Large intestine (tissue), 3 donors: ENCODE measurements around the gene PRL. TPM values are rescaled to one million over a fixed set of nuclear protein-coding genes. Genes with fewer than 3 reads are reported as not detected.

Source experiments
- DNase-seq, 2 donors: peaks; one replicate each; pipeline versions ENCODE4 v3.0.0 to v3.0.0-alpha.2; 2013
- H3K27ac ChIP-seq: one replicate; pipeline ENCODE4 v1.5.1; 2013; ENCODE audit warnings: low read length
- H3K27me3 ChIP-seq: 2 replicates; pipeline ENCODE4 v1.6.1; 2013; ENCODE audit warnings: low read length; ENCODE audit not compliant: control insufficient read depth, insufficient read depth
- H3K36me3 ChIP-seq: 2 replicates; pipeline ENCODE4 v1.6.1; 2013; ENCODE audit warnings: low read length; ENCODE audit not compliant: control insufficient read depth, insufficient read depth
- H3K4me1 ChIP-seq: one replicate; pipeline ENCODE4 v1.6.1; 2013; ENCODE audit warnings: low read length; ENCODE audit not compliant: control insufficient read depth, insufficient read depth
- H3K4me3 ChIP-seq: one replicate; pipeline ENCODE4 v1.5.1; 2013; ENCODE audit warnings: low read length
- H3K9me3 ChIP-seq: one replicate; pipeline ENCODE4 v1.6.1; 2013; ENCODE audit warnings: mild to moderate bottlenecking, low read depth, low read length, moderate library complexity; ENCODE audit not compliant: control insufficient read depth
- WGBS: methylation state at CpG from one replicate; pipeline ENCODE4 v1.1.5; 2013; ENCODE audit warnings: low lambda C conversion rate; ENCODE audit not compliant: insufficient coverage; 5-methylcytosine and 5-hydroxymethylcytosine counted together
- polyA plus RNA-seq: library from polyadenylated mRNA; unstranded; fragments of 120-200 nt; gene quantifications from one replicate; pipeline ENCODE4 v1.2.1, GENCODE V29; 2013

Gene PRL
- polyA plus RNA-seq, 1 donor: 0.78 TPM

DNA sequence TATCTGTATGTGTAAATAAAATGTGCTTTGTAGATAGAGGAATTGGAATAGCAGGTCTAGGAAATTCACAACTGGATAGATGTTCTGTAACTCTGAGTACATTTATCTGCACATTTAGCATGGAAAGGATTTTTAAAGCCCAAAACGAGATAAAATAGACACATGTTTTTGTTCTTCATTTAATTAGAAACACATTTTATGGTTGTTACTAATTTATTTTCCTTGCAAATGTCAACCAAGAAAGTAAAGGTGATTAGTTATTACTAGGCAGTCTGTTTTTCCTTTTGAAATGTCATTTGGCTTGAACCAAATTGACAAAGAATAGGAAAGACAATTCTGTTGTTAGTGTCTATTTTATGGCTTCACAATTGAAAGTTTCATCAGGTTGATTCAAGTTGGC is 769 bp downstream of the PRL start:
- Histone ChIP-seq H3K27me3 (no peaks in the 10 kb centered on the region), H3K27ac (no peak overlapping the region), H3K36me3 (no peaks in the 10 kb centered on the region), H3K4me1 (no peaks in the 10 kb centered on the region), H3K4me3 (no peak overlapping the region), H3K9me3 (no peaks in the 10 kb centered on the region)
- 100% methylated on average over 1 of the region's 1 CpG for WGBS
- DNase-seq: no peak

DNA sequence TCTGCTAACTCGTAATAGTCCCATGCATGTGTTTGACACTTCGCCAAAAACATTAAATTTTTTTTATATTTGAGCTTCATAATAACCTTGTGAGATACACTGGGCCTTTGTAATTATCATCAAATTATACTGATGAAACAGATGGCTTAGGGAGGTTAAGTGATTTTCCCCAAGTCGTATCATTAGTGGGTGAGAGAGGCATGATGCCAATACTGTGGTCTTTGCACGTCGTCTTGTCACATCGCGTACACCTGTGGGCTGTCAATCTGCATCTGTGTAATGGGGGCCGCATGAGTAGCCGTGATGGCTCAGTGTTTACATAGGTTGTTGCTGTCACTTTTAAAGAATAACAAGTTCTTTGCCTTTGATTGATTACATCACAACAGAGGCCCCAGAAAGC is 1.7 kb downstream of the PRL start:
- DNase-seq: no peak
- Histone ChIP-seq H3K9me3 (no peaks in the 10 kb centered on the region), H3K27me3 (no peaks in the 10 kb centered on the region), H3K4me3 (no peak overlapping the region), H3K36me3 (no peaks in the 10 kb centered on the region), H3K27ac (no peak overlapping the region), H3K4me1 (no peaks in the 10 kb centered on the region)
- 95% methylated on average over 2 of the region's 9 CpGs for WGBS

- H3K36me3 ChIP-seq: no peaks in the 10 kb centered on the region
- no peaks in the 10 kb centered on the region for H3K9me3 ChIP-seq
- H3K4me1 ChIP-seq: no peaks in the 10 kb centered on the region
- no peak for DNase-seq
- no peak overlapping the region for H3K27ac ChIP-seq
- no peaks in the 10 kb centered on the region for H3K27me3 ChIP-seq
- no CpG with 5 or more reads among the region's 17 CpGs for WGBS
- H3K4me3 ChIP-seq: no peak overlapping the region
Measured at GRCh38 chr6:22294301-22294700, 2.5 kb downstream of the PRL start.

DNA sequence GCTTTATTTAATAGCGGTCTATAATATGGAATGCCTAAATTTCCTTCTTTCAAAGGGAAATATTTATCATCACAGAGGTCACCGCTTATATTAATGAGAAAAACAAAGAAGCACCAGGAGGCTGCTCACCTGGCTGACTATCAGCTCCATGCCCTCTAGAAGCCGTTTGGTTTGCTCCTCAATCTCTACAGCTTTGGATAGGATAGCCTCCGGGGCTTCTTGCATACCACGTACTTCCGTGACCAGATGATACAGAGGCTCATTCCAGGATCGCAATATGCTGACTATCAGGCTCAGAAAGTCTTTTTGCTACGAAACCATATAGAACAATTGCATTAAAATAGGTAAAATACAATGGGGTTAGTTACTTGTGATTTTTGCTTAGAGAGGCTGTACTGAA is 6.8 kb downstream of the PRL start:
- 93% methylated on average over 3 of the region's 8 CpGs for WGBS
- H3K27me3 ChIP-seq: no peaks in the 10 kb centered on the region
- no peaks in the 10 kb centered on the region for H3K9me3 ChIP-seq
- H3K36me3 ChIP-seq: no peaks in the 10 kb centered on the region
- no peak for DNase-seq
- no peaks in the 10 kb centered on the region for H3K4me1 ChIP-seq
- no peak overlapping the region for H3K4me3 ChIP-seq
- no peak overlapping the region for H3K27ac ChIP-seq

DNA sequence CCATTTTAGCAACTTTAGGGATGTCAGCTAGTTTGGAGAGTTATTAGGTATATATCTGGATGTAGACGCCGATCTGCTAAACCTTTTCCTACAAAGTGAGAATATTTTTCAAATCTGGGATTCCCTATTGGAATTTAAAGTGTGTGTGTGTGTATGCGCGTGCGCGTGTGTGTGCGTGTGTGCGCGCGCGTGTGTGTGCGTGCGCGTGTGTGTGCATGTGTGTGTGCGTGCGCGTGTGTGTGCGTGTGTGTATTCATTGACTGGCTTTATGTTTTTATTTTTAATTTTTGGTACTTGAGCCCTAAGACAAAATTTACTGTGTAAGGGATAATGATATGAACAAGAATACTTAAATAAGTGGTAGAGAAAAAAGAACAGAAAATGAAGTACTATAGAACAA is 8.1 kb downstream of the PRL start:
- H3K9me3 ChIP-seq: no peaks in the 10 kb centered on the region
- no peak for DNase-seq
- H3K4me3 ChIP-seq: no peak overlapping the region
- no peaks in the 10 kb centered on the region for H3K27me3 ChIP-seq
- no peak overlapping the region for H3K27ac ChIP-seq
- H3K4me1 ChIP-seq: no peaks in the 10 kb centered on the region
- no peaks in the 10 kb centered on the region for H3K36me3 ChIP-seq
- WGBS: 96% methylated on average over 9 of the region's 18 CpGs

DNA sequence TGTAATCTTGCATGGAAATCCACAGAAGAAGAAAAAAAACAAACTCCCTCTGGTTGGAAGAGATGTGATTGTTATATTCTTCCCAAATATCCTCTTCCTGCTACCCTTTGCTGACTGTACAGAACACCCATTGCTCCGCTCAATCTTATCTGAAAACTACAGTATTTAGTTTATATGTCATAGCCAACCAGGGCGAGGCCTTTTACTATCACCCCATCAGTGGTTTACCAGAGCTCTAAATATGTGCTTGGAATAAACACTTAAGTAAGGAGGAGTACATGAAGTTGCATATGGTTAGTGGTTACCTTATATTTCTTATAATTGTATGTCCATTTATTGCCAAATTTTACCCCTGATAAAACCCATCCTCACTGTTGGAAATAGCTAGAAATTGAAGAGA is 12.2 kb downstream of the PRL start:
- Histone ChIP-seq H3K4me1 (no peaks in the 10 kb centered on the region), H3K36me3 (no peaks in the 10 kb centered on the region), H3K27me3 (no peaks in the 10 kb centered on the region), H3K27ac (no peak overlapping the region), H3K9me3 (no peaks in the 10 kb centered on the region), H3K4me3 (no peak overlapping the region)
- WGBS: no CpG with 5 or more reads among the region's 2 CpGs
- no peak for DNase-seq

GRCh38 chr6:22281341-22282085 is 15.3 kb downstream of the PRL start:
- WGBS: 88% methylated on average over 6 of the region's 9 CpGs
- Histone ChIP-seq H3K9me3 (no peaks in the 10 kb centered on the region), H3K27me3 (no peaks in the 10 kb centered on the region), H3K36me3 (no peaks in the 10 kb centered on the region), H3K27ac (no peak overlapping the region), H3K4me1 (no peaks in the 10 kb centered on the region), H3K4me3 (no peak overlapping the region)
- no peak for DNase-seq

DNA sequence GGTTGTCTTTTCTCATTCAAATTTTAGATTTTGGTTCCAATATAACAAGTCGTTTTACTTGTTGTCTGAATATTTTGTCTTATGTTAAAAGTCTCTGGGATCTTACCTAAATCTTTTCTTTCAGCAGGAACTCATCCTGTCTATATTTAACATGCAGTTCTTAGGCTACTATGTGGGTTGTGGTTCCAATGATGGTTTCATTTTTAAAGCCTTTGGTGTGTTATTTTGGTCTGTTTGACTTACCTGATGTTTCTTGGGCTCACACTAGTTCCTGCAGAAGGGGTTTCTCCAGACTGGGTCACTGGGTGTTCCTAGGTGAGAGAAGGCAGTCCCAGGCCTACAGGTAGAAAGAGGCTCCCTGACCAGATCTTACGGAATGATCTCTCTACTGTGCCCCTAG is 17.4 kb downstream of the PRL start:
- WGBS: no CpG with 5 or more reads among the region's 2 CpGs
- H3K27ac ChIP-seq: no peak overlapping the region
- H3K36me3 ChIP-seq: no peaks in the 10 kb centered on the region
- no peak overlapping the region for H3K4me3 ChIP-seq
- H3K27me3 ChIP-seq: no peaks in the 10 kb centered on the region
- no peaks in the 10 kb centered on the region for H3K4me1 ChIP-seq
- H3K9me3 ChIP-seq: no peaks in the 10 kb centered on the region
- no peak for DNase-seq

DNA sequence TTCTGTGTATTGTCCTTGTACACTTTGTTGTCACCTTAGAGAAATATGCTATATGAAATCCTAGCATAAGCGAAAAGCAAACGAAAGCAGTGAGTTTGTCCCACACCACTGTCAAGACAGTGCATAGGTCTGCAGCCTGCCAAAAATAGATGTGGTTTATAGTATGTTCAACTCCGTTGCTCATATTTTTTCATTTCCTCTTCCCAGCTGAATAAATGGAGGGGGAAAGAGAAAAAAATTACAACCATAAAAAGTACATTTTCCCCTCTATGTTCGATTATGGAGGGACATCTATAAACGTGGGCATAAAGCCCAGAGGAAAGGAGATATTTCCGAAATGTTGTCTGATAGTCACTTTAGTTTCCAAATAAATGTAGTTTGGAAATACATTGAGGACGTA is 25.8 kb downstream of the PRL start:
- Histone ChIP-seq H3K4me3 (no peak overlapping the region), H3K27ac (no peak overlapping the region), H3K9me3 (no peaks in the 10 kb centered on the region), H3K36me3 (no peaks in the 10 kb centered on the region), H3K27me3 (no peaks in the 10 kb centered on the region), H3K4me1 (no peaks in the 10 kb centered on the region)
- DNase-seq: no peak
- WGBS: 93% methylated on average over 2 of the region's 7 CpGs

DNA sequence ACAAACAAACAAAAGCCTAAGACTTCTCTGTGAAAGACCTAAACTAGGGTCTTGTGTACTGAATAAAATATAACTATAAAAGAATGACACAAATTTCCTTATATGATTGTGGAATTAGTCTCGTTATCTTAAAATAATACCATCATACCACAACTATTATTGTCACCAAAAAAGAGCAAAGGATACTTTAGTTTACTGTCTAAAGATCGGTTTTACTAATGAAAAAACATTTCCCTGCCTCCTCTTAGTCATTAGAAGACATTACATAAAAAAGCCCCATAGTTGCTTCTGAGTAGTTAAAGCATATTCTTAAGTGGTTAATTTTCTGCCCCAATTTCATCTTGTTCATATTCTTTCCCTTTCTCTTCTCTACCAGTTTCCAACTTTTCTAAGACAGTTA is 33.1 kb downstream of the PRL start:
- Histone ChIP-seq H3K27me3 (no peaks in the 10 kb centered on the region), H3K27ac (no peak overlapping the region), H3K36me3 (no peaks in the 10 kb centered on the region), H3K4me3 (no peak overlapping the region), H3K4me1 (no peaks in the 10 kb centered on the region), H3K9me3 (no peaks in the 10 kb centered on the region)
- WGBS: 57% methylated on average over 1 of the region's 2 CpGs
- no peak for DNase-seq

GRCh38 chr6:22254886-22255285 is 42.0 kb downstream of the PRL start:
- Histone ChIP-seq H3K27ac (no peak overlapping the region), H3K36me3 (no peaks in the 10 kb centered on the region), H3K4me3 (no peak overlapping the region), H3K4me1 (no peaks in the 10 kb centered on the region), H3K27me3 (no peaks in the 10 kb centered on the region), H3K9me3 (no peaks in the 10 kb centered on the region)
- DNase-seq: no peak
- WGBS: 91% methylated on average over 2 of the region's 3 CpGs
